ENCODE data around the gene BRPF1. TPM values are rescaled to one million over a fixed set of nuclear protein-coding genes. Genes with fewer than 3 reads are reported as not detected.

The BRPF1 gene
- total RNA-seq, 1 experiment from 2014 or later: 24.7 TPM

GRCh38 chr3:9776896-9777693, 45.6 kb downstream of the BRPF1 start:
- no peak for TF ChIP-seq CTCF (IDR thresholded peaks at IDR 0.05; ENCODE audit: insufficient read depth in 1 of 2, low read depth in 1 of 2, low read length in 1 of 2, severe bottlenecking in 1 of 2, unreplicated experiment in 1 of 2)

DNA sequence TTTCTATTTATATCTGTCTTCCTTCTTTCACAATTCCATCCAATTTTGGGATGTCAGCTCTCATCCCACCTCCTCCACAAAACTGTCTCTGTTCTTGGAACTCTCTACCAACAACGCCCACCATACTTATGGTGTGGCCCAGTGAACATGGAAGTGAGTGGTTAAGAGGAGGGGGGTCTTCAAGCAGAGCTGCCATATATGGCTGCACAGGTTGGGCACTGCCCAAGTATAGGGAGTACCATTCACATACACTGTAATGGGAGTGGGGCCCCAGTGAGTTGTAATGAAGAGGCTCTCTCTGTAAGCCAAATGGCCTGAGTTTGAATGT, 46.1 kb downstream of the BRPF1 start:
- ChIA-PET CTCF (no interaction called here), POLR2A (interaction anchor here (0.5 kb wide), 1 partner anchor 19 kb away, joined by 8 read pairs; no protein-coding TSS in a partner anchor)
- no peaks in the 10 kb centered on the region; the same call in 1 of the 2 replicates for H3K36me3 ChIP-seq (ENCODE audit: control insufficient read depth, insufficient read depth, low read length)
- H3K9me3 ChIP-seq: no peaks in the 10 kb centered on the region
- Mint-ChIP-seq H3K27ac (ENCODE audit: unreplicated experiment) (no peak overlapping the region), H3K27me3 (ENCODE audit: insufficient read depth, unreplicated experiment) (no peaks in the 10 kb centered on the region), H3K9me3 (ENCODE audit: unreplicated experiment) (no peaks in the 10 kb centered on the region), H3K36me3 (ENCODE audit: insufficient read depth, unreplicated experiment) (peaks cover 6% of the 10 kb centered on the region), H3K4me1 (ENCODE audit: low read depth, unreplicated experiment) (no peaks in the 10 kb centered on the region), H3K4me3 (ENCODE audit: unreplicated experiment) (no peak overlapping the region)
- H3K4me1 ChIP-seq: no peaks in the 10 kb centered on the region
- BruUV-seq (replicated peaks): no TSS peak
- no peak for TF ChIP-seq CTCF (IDR thresholded peaks at IDR 0.05; ENCODE audit: insufficient read depth in 1 of 2, low read depth in 1 of 2, low read length in 1 of 2, severe bottlenecking in 1 of 2, unreplicated experiment in 1 of 2)
- no peak for DNase-seq
- H3K4me3 ChIP-seq (ENCODE audit: low read depth, low read length): no peak overlapping the region
- intact Hi-C loops (cut with micrococcal nuclease; ENCODE audit: unreplicated experiment): no loop called here
- no peaks in the 10 kb centered on the region for H3K27me3 ChIP-seq (replicated peaks; ENCODE audit: control insufficient read depth, insufficient read depth, low read length)

More at GRCh38 chr3:9776896-9777693, 45.6 kb downstream of the BRPF1 start:
- Histone ChIP-seq H3K36me3 (ENCODE audit: control insufficient read depth, insufficient read depth, low read length) (no peaks in the 10 kb centered on the region), H3K27me3 (replicated peaks; ENCODE audit: control insufficient read depth, insufficient read depth, low read length) (no peaks in the 10 kb centered on the region), H3K4me3 (ENCODE audit: low read depth, low read length) (no peak overlapping the region), H3K4me1 (no peaks in the 10 kb centered on the region), H3K9me3 (no peaks in the 10 kb centered on the region)
- H3K4me3 Mint-ChIP-seq (ENCODE audit: unreplicated experiment): no peak overlapping the region
- BruUV-seq (replicated peaks): no TSS peak
- no peaks in the 10 kb centered on the region for H3K9me3 Mint-ChIP-seq (ENCODE audit: unreplicated experiment)
- ChIA-PET CTCF (interaction anchor here (0.5 kb wide), 1 partner anchor 215 kb away, joined by 4 read pairs; no protein-coding TSS in a partner anchor), POLR2A (no interaction called here)
- no peak for DNase-seq
- intact Hi-C loops (cut with micrococcal nuclease; ENCODE audit: unreplicated experiment): no loop called here
- no peaks in the 10 kb centered on the region for H3K27me3 Mint-ChIP-seq (ENCODE audit: insufficient read depth, unreplicated experiment)
- H3K36me3 Mint-ChIP-seq (ENCODE audit: insufficient read depth, unreplicated experiment): peaks cover under 1% of the 10 kb centered on the region
- no peak overlapping the region for H3K27ac Mint-ChIP-seq (ENCODE audit: unreplicated experiment)
- no peaks in the 10 kb centered on the region for H3K4me1 Mint-ChIP-seq (ENCODE audit: low read depth, unreplicated experiment)

- Histone ChIP-seq H3K36me3 (ENCODE audit: control insufficient read depth, insufficient read depth, low read length) (no peaks in the 10 kb centered on the region; the same call in 1 of the 2 replicates), H3K4me1 (no peaks in the 10 kb centered on the region), H3K27me3 (replicated peaks; ENCODE audit: control insufficient read depth, insufficient read depth, low read length) (no peaks in the 10 kb centered on the region), H3K9me3 (no peaks in the 10 kb centered on the region), H3K4me3 (ENCODE audit: low read depth, low read length) (no peak overlapping the region)
- DNase-seq: no peak
- no TSS peak for BruUV-seq (replicated peaks)
- Mint-ChIP-seq H3K4me3 (ENCODE audit: unreplicated experiment) (no peak overlapping the region), H3K27me3 (ENCODE audit: insufficient read depth, unreplicated experiment) (no peaks in the 10 kb centered on the region), H3K36me3 (ENCODE audit: insufficient read depth, unreplicated experiment) (peaks cover 12% of the 10 kb centered on the region), H3K4me1 (ENCODE audit: low read depth, unreplicated experiment) (no peaks in the 10 kb centered on the region), H3K27ac (ENCODE audit: unreplicated experiment) (no peak overlapping the region), H3K9me3 (ENCODE audit: unreplicated experiment) (no peaks in the 10 kb centered on the region)
- ChIA-PET POLR2A (interaction anchor here (0.5 to 1.2 kb wide), 2 partner anchors 14 to 19 kb away, joined by 3 to 8 read pairs; partner anchors contain the start of gene ARPC4), CTCF (no interaction called here)
- no peak for TF ChIP-seq CTCF (IDR thresholded peaks at IDR 0.05; ENCODE audit: insufficient read depth in 1 of 2, low read depth in 1 of 2, low read length in 1 of 2, severe bottlenecking in 1 of 2, unreplicated experiment in 1 of 2)
- intact Hi-C loops (cut with micrococcal nuclease; ENCODE audit: unreplicated experiment): no loop called here
Observed at GRCh38 chr3:9778143-9779074, 46.9 kb downstream of the BRPF1 start.

Data from Caco-2 (cell line).